ENCODE data around the gene GUF1. TPM values are rescaled to one million over a fixed set of nuclear protein-coding genes. Genes with fewer than 3 reads are reported as not detected.

GUF1 gene
- total RNA-seq, 2 experiments from 2014 or later: 16.7 to 21.1 TPM

DNA sequence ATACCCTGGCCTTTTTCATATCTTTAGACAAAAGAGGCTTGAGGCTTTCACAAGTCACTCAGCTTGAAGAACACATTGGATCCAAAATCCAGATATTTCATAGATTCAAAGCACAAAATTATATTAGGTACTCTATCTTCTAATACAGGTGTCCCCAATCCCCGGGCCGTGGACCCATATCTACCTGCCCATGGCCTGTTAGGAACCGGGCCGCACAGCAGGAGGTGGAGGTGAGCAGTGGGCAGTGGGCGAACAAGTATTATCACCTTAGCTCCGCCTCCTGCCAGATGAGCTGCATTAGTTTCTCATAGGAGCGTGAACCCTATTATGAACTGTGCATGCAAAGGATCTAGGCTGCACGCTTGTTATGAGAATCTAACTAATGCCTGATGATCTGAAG, 45.5 kb upstream of the GUF1 start:
- H3K27me3 ChIP-seq (ENCODE audit: control insufficient read depth in 1 of 2, insufficient read depth in 2 of 2, low read length in 2 of 2): peaks cover 0 to 13% of the 10 kb centered on the region in 2 experiments
- Mint-ChIP-seq H3K9me3 (no peaks in the 10 kb centered on the region), H3K27ac (no peak overlapping the region), H3K36me3 (ENCODE audit: low read depth) (no peaks in the 10 kb centered on the region), H3K4me1 (ENCODE audit: low read depth) (peaks cover 4% of the 10 kb centered on the region), H3K4me3 (no peak overlapping the region), H3K27me3 (peaks cover 13% of the 10 kb centered on the region)
- H3K36me3 ChIP-seq (ENCODE audit: insufficient read depth, low read length): no peaks in the 10 kb centered on the region
- H3K9me3 ChIP-seq (ENCODE audit: control insufficient read depth in 1 of 2, insufficient read depth in 1 of 2, low read length in 2 of 2): no peaks in the 10 kb centered on the region
- H3K4me1 ChIP-seq (ENCODE audit: insufficient read depth, low read length): no peaks in the 10 kb centered on the region
- no peak for TF ChIP-seq CTCF (IDR thresholded peaks at IDR 0.05)
- DNase-seq (no peak), ATAC-seq (ENCODE audit: poor library complexity) (no peak)
- H3K4me3 ChIP-seq (ENCODE audit: low read length): no peak overlapping the region
- no peak overlapping the region for H3K27ac ChIP-seq (ENCODE audit: low read depth in 1 of 2, low read length in 2 of 2)
- POLR2A ChIA-PET: no interaction called here
- intact Hi-C loops (cut with DNase I, micrococcal nuclease): loop anchor here in 1 of 2 experiments (10.0 kb wide), 1 partner anchor 1638 kb away; no protein-coding TSS in a partner anchor
- CTCF ChIA-PET: no interaction called here

- ChIA-PET POLR2A (no interaction called here), CTCF (no interaction called here)
- H3K4me3 ChIP-seq (ENCODE audit: low read length): no peak overlapping the region
- ATAC-seq (ENCODE audit: poor library complexity) (no peak), DNase-seq (no peak)
- H3K9me3 ChIP-seq (ENCODE audit: control insufficient read depth in 1 of 2, insufficient read depth in 1 of 2, low read length in 2 of 2): peaks cover 0 to 2% of the 10 kb centered on the region in 2 experiments
- Mint-ChIP-seq H3K4me3 (no peak overlapping the region), H3K4me1 (ENCODE audit: low read depth) (no peaks in the 10 kb centered on the region), H3K27ac (no peak overlapping the region), H3K36me3 (ENCODE audit: low read depth) (no peaks in the 10 kb centered on the region), H3K27me3 (peaks cover 21% of the 10 kb centered on the region), H3K9me3 (no peaks in the 10 kb centered on the region)
- TF ChIP-seq CTCF (IDR thresholded peaks at IDR 0.05): no peak
- H3K27ac ChIP-seq (ENCODE audit: low read depth in 1 of 2, low read length in 2 of 2): no peak overlapping the region
- peaks cover 0 to 13% of the 10 kb centered on the region in 2 experiments for H3K27me3 ChIP-seq (ENCODE audit: control insufficient read depth in 1 of 2, insufficient read depth in 2 of 2, low read length in 2 of 2)
- intact Hi-C loops (cut with DNase I, micrococcal nuclease): loop anchor here in 1 of 2 experiments (10.0 kb wide), 1 partner anchor 1643 kb away; no protein-coding TSS in a partner anchor
- H3K36me3 ChIP-seq (ENCODE audit: insufficient read depth, low read length): no peaks in the 10 kb centered on the region
- no peaks in the 10 kb centered on the region for H3K4me1 ChIP-seq (ENCODE audit: insufficient read depth, low read length)
Observed at GRCh38 chr4:44638091-44638490, 40.1 kb upstream of the GUF1 start.

DNA sequence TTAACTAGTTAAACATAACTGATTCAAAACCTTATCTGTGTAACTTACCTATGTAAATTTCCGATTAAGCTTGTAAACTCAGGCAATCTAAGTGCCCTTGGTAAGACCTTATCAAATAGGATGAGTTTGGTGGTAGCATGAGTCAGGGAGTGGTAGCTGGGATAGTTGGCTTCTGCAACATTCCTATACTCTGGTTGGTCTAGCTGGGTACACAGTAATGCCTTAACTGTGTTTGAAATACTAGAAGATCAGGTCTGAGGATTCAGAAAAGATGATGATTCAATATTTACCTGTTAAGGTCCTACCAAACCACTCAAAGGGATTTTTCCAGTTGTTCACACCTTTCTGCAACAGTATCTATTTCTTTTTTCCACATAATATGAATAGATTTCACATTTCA, 32.1 kb upstream of the GUF1 start:
- Histone ChIP-seq H3K27ac (ENCODE audit: low read depth in 1 of 2, low read length in 2 of 2) (no peak overlapping the region), H3K4me3 (ENCODE audit: low read length) (no peak overlapping the region), H3K36me3 (ENCODE audit: insufficient read depth, low read length) (no peaks in the 10 kb centered on the region), H3K9me3 (ENCODE audit: control insufficient read depth in 1 of 2, insufficient read depth in 1 of 2, low read length in 2 of 2) (peaks cover 0 to 12% of the 10 kb centered on the region in 2 experiments), H3K4me1 (ENCODE audit: insufficient read depth, low read length) (no peaks in the 10 kb centered on the region), H3K27me3 (ENCODE audit: control insufficient read depth in 1 of 2, insufficient read depth in 2 of 2, low read length in 2 of 2) (peaks cover 0 to 6% of the 10 kb centered on the region in 2 experiments)
- Mint-ChIP-seq H3K27me3 (peaks cover 11% of the 10 kb centered on the region), H3K9me3 (peaks cover 2% of the 10 kb centered on the region), H3K27ac (no peak overlapping the region), H3K4me3 (no peak overlapping the region), H3K36me3 (ENCODE audit: low read depth) (no peaks in the 10 kb centered on the region), H3K4me1 (ENCODE audit: low read depth) (no peaks in the 10 kb centered on the region)
- intact Hi-C loops (cut with DNase I, micrococcal nuclease): no loop called here
- ChIA-PET POLR2A (interaction anchor here (0.7 to 1.1 kb wide), 2 partner anchors 32 to 52 kb away, joined by 3 to 4 read pairs; partner anchors contain the start of gene GUF1), CTCF (no interaction called here)
- no peak for TF ChIP-seq CTCF (IDR thresholded peaks at IDR 0.05)
- no peak for ATAC-seq (ENCODE audit: poor library complexity)
- DNase-seq: no peak
